Fibroblast of pulmonary artery (primary cell): ENCODE measurements around the gene TTC3.

Experiments used
- DNase-seq: peaks from one replicate; pipeline ENCODE4 v3.0.0-alpha.2; 2010; ENCODE audit warnings: low read depth
- H3K4me3 ChIP-seq: replicated peaks from 2 replicates; pipeline ENCODE4 v1.5.1; 2011; ENCODE audit warnings: low read depth, mild to moderate bottlenecking, control low read depth, low read length, moderate library complexity
- TF ChIP-seq, protein P1 (sequence below): IDR thresholded peaks from 2 replicates; pipeline ENCODE4 v1.5.1; 2011; ENCODE audit warnings: mild to moderate bottlenecking, control low read depth, low read length, inconsistent platforms; ENCODE audit errors: missing control alignments

TTC3 gene

DNA sequence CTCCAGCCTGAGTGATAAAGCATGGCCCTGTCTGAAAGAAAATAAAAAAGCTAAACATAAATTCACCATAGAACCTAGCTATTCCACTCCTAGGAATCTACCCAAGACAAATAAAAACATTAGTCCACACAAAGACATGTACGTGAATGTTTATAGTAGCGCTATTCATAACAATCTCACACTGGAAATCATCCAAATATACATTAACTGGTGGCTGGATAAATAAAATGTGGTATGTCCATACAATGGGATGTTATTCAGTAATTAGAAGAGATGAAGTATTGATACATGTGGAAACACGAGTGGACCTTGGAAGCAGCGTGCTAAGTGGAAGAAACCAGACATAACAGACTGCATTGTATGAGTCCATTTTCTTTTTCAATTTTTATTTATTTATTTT lies 36.9 kb upstream of the TTC3 start:
- DNase-seq, result no peak
- H3K4me3 ChIP-seq, result no peak overlapping the region
- TF ChIP-seq, protein P1, sequence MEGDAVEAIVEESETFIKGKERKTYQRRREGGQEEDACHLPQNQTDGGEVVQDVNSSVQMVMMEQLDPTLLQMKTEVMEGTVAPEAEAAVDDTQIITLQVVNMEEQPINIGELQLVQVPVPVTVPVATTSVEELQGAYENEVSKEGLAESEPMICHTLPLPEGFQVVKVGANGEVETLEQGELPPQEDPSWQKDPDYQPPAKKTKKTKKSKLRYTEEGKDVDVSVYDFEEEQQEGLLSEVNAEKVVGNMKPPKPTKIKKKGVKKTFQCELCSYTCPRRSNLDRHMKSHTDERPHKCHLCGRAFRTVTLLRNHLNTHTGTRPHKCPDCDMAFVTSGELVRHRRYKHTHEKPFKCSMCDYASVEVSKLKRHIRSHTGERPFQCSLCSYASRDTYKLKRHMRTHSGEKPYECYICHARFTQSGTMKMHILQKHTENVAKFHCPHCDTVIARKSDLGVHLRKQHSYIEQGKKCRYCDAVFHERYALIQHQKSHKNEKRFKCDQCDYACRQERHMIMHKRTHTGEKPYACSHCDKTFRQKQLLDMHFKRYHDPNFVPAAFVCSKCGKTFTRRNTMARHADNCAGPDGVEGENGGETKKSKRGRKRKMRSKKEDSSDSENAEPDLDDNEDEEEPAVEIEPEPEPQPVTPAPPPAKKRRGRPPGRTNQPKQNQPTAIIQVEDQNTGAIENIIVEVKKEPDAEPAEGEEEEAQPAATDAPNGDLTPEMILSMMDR, result no peak

DNA sequence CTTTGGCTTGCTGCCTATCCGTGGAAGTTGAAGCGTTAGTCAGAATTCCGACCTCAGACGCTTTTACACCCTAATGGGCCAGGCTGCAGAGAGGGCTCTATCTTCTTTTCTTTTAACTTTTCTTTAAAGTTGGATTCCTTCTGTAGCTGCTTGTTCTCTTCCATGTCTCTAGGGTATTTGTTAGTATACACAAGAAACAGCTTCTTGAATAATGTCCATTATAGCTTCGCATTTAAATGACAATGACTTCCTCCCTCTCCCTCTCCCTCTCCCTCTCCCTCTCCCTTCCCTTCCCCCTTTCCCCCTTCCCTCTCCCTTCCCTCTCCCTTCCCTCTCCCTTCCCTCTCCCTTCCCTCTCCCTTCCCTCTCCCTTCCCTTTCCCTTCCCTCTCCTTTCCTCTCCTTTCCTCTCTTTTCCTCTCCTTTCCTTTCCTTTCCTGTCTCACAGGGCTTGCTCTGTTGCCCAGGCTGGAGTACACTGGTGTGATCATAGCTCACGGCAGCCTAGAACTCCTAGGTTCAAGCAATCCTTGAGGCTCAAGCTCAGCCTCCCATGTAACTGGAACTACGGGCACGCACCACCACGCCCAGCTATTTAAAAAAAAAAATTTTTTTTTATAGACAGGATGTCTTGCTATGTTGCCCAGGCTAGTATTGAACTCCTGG lies 33.5 kb upstream of the TTC3 start:
- H3K4me3 ChIP-seq, result no peak overlapping the region
- TF ChIP-seq, protein P1, result no peak
- no peak for DNase-seq

DNA sequence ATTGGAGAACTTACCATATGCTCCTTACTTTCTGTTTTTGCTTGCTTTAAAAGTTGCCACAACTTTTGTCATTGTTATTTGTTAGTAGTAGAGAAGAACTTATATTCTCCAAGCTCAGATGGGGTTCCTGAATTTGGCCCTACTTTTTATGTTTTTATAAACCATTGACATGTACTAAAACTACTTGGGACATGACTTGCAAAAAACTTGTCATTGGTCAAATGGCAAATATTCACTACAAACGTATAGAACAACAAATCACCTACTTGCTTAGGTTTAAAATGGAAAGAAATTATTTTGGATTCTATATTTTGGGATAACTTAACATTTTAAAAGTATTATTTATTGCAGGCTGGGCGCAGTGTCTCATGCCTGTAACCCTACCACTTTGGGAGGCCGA lies 32.8 kb upstream of the TTC3 start:
- TF ChIP-seq, protein P1, result no peak
- no peak overlapping the region for H3K4me3 ChIP-seq
- DNase-seq, result no peak

GRCh38 chr21:37041706-37042271 lies 31.3 kb upstream of the TTC3 start:
- H3K4me3 ChIP-seq, result no peak overlapping the region
- no peak for DNase-seq
- TF ChIP-seq, protein P1, result no peak

DNA sequence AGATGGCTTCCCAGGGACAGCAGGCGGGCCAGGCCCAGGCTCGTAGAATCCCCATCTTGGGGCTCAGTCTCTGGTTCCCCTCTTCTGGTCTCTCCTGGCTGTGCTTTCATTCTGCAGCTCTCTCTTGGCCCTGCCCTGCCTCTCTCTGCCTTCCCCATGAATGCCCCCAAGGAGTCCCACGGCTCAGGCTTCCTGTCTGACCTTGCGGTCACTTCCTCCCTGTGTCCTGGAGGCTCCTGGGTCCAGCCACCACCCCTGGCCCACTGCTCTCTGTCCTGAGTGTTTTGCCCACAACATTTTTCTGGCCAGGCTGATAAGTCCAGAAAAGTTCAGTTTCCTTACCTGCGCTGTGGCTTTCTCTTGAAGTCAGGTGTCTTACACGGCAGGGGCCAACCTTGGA lies 29.2 kb upstream of the TTC3 start:
- TF ChIP-seq, protein P1, result no peak
- no peak overlapping the region for H3K4me3 ChIP-seq
- DNase-seq, result no peak

DNA sequence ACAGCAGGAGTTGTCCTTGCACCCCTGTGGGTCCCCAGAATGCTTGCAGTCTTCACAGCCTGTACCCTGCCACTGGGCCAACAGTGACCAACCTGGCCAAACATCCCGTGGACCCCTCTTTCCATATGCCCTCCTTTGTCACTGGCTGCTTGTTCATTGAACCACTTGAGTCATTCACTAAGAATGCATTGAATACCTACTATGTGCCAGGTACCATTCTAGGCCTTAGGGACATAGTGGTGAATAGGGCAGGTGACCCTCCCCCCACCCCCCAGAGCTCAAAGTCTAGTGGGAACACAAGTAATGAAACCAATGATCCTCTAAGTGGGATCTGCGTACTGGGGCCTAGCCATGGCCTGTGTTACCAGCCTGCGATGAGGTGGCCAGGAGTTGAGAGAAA lies 28.4 kb upstream of the TTC3 start:
- TF ChIP-seq, protein P1, result no peak
- H3K4me3 ChIP-seq, result no peak overlapping the region
- no peak for DNase-seq

DNA sequence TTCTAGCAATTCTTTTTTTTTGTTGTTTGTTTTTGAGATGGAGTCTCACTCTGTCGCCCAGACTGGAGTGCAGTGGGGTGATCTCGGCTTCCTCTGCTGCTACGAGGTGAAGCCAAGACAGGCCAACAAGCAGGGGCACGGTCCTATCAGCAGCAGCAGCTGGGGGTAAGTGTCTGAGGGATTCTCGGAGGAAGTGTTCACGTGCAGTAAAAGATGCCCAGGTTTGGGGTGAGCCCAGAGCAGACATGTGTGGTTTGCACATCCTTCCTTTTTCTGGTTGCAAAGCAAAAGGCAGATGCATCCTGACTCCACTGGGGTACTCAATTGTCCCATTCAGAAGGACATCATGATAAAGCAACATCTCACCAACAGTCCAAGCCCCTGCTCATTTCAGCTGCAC lies 27.9 kb upstream of the TTC3 start:
- DNase-seq, result no peak
- no peak overlapping the region for H3K4me3 ChIP-seq
- TF ChIP-seq, protein P1, result no peak
